ENCODE results near the gene RGL3.
"Not testable (repeated sequence)": the region's sequence is repeated elsewhere in the genome, so short reads cannot be mapped to it uniquely, and the experiment has no call there.

RGL3 gene

DNA sequence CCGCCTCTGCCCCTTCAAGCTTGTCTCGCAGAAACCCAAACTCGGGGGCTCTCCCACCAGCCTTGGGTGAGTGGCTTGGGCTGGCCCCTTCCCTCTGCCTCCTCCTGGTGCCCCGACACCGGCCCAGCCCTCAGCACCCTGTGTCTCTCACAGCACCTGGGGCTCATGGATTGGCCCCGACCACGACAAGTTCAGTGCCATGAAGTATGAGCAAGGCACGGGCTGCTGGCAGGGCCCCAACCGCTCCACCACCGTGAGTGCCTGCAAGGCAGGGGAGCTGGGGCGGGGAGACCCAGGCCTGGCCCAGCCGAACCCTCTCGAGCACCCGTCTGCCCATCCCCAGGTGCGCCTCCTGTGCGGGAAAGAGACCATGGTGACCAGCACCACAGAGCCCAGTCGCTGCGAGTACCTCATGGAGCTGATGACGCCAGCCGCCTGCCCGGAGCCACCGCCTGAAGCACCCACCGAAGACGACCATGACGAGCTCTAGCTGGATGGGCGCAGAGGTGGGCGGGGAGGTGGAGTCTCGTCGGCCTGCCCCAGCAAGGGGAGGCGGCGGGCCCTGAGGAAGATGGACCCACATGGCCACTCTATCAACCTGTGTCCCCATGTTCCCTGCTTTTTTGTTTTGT lies 29.9 kb upstream of the RGL3 start:
- DNase-seq = no peak

DNA sequence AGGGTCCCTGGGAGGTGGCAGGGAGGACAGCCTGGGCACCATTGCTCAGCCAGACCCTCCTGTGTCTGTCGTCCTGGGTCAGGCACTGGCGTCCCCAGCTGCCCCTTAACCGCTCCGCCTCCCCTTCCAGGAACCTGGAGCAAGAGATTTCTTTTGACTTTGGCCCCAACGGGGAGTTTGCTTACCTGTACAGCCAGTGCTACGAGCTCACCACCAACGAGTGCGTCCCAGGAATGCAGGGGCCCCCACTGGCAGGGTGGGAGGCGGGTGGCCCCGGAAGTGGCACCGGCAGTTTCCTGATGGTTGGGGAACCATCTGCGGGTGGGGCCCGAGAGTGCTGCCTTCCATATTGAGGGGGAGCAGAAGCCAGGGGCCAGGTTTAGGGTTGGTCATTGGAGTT lies 29.3 kb upstream of the RGL3 start:
- DNase-seq = no peak

DNA sequence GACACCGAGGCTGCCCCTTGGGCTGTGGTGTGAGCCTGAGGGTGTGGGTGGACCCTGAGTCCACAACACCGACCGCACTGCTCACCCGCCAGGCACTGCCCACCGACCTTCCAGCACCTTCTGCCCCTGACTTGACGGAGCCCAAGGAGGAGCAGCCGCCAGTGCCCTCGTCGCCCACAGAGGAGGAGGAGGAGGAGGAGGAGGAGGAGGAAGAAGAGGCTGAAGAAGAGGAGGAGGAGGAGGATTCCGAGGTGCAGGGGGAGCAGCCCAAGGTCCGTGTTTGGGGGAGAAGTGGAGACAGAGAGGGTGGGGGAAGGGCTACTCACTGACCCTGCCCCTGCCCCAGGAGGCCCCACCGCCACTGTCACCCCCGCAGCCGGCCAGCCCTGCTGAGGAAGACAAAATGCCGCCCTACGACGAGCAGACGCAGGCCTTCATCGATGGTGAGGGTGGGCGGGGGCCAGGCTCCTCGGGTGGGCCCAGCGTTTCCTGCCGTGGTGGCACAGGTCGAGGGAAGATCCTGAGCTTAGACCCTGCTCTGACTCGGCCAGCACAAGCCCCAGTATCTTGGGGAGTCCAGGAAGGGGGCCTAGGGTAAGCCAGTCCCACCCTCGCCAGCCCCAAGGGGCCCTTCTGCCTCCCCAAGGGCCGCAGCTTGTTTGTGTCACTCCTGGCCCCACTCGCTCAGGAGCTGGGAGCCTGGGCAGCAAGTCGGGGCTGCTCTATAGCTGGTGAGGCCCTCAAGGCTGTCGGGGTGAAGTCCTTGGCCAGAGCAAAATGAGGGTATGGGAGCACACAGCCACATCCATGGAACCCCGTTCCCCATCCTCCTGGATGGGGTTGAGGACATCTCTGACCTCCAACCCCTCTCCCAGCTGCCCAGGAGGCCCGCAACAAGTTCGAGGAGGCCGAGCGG lies 28.5 kb upstream of the RGL3 start:
- no peak for DNase-seq

DNA sequence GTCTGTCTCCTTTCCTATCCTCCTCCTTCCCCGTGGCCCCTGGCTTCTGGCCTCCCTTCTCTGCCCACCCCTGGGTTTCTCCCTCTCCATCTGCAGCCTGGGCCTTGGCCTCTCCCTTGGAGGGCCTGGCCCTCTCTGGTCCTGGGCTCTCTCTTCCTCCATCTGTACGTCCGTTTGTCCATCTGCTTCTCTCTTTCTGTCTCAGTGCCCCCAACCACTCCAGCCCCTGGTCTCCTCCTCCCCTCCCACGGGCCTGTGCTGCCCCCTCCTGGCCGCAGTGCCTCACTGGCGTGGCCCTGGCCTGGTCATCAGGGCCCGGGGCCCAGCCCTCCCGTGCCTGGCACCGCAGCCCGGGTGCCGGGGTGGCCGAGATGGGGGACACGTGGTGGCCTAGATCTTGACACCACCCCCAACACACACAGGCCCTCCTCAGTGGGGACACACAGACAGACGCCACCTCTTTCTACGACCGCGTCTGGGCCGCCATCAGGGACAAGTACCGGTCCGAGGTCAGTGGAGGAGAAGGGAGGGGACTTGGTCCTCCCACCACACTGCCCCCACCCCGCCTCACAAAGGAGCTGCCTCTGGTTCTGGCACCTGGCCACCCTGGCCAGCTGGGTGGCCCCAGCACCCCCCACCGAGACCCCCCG lies 27.7 kb upstream of the RGL3 start:
- peak; percentile 24 to 43 for DNase-seq

DNA sequence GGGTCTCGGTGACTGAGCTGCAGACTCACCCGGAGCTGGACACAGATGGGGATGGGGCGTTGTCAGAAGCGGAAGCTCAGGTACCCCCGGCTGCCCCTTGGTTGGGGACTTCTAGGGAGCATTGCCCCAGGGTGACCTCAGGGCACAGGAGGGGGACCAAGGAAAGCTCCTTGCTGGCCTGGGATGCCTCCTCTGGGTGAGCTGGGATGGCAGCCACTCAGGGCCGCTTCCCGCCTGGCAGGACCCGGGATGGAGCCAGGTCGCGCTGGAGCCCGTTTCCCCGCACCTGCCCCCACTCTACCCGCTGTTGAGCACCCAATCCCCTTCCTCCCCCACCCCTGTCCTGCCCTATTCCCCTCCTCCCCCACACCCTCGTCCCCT lies 27.1 kb upstream of the RGL3 start:
- DNase-seq = no peak

DNA sequence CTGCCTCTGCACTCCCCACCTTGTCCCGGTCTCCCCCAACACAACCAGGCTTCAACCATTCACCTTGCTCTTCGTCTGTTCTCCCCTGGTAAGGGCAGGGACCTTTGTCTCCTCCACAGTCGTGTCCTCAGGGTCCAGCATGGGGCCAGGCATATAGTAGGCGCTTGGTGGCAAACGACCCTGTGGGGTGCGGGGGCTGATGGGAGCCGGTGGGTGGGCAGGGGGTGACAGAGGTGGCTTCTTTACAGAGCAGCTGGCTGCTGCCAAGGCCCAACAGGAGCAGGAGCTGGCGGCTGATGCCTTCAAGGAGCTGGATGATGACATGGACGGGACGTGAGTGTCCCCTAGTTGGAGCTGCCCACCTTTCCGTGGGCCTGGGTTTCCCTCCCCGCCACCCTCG lies 26.0 kb upstream of the RGL3 start:
- no peak for DNase-seq

DNA sequence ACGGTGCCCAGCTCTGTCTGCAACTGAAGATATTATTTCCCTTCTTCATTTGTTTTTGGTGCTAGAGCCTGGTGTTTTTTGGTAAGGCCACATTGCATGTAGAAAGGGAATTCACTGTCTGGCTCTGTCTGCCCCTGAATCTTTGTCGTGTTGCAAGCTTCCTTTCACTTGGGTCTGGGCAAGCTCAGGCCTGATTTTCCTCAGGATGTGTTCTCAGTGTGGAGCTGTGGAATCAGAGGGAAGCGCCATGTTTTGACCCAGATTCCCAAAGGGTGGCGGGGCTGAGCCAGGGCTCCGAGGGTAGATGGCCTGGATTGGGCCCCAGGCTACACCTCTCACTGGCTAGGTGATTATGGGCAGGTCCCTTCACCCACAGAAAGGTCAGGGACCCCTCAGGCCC lies 24.9 kb upstream of the RGL3 start:
- no peak for DNase-seq

DNA sequence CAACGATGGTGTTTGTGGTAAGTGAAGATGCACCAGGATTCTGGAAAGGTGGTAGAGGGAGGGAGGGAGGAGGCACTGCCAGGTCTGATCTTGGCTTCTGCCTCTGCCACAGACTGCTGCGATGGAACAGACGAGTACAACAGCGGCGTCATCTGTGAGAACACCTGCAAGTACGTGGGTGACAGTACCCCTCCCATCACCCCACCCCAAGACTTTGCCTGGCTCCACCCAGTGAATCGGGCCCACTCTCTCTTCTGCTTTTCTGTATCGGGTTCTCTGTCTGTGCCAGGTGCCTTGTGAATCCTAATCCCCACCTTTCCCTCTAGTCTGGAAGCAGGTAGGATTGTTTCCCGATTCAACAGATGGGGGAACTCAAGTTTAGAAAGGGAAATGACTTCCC lies 18.8 kb upstream of the RGL3 start:
- no peak for DNase-seq

DNA sequence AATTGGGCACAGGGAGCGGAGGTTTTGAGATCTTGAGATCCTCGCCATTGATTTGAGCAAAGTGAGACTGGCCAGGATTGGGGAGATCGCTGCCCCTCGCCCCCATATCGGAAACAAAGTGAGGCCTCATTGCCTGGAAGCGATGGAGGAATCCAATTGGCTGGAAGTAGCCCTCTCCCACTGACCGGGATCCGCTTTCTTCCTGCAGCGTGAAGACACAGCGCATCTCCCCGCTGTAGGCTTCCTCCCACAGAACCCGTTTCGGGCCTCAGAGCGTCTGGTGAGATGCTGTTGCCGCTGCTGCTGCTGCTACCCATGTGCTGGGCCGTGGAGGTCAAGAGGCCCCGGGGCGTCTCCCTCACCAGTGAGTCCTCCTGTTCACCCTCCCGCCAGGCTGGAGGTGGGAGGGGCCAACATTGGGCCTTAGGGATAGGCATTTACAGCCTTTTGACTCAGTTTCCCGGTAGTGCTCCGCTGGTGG lies 16.8 kb upstream of the RGL3 start:
- DNase-seq = no peak

DNA sequence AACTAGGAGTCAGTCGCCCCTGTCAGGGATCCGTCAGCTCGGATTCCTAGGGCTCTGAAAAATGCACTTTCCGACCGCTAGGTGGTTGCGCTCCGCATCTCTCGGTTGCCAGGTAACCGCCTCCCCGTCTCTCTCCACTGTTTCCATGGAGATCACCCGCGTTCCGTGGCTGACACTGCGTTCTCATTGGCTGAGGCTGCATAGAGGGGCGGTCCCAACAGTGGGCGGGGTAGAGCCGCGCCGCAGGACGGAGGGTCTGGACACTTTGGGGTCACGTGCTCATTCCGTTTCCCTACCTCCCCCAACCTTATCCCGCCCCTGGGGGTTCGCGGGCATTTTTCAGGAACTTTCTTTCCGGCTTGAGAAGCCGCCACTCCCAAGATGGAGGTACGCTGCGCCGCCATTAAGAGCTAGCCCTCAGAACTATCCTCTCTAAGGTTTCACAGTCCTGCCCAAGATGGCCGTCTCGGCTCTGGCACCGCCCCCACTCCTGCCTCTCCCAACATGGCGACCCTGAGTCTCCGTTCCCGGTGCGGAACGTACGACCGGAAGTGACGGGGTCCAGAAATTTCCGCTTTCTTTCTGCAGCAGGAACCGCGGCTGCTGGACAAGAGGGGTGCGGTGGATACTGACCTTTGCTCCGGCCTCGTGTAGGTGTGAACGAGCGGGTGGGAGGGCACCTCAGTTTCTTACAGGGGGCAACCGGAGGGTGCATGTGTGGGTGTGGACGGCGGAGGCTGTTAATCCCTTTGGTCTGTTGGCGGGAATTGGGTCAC lies 16.1 kb upstream of the RGL3 start, which contains the start of the genes ODAD3 and PRKCSH:
TSS of gene ODAD3 (minus strand) at position 65 of the 776 bp plus-strand sequence. CDS start 105 bp downstream, outside the sequence.
TSS of gene PRKCSH (plus strand) at position 579 of the 776 bp plus-strand sequence. CDS start 483 bp downstream, outside the sequence.
- peak; percentile 96 to 98 for DNase-seq

DNA sequence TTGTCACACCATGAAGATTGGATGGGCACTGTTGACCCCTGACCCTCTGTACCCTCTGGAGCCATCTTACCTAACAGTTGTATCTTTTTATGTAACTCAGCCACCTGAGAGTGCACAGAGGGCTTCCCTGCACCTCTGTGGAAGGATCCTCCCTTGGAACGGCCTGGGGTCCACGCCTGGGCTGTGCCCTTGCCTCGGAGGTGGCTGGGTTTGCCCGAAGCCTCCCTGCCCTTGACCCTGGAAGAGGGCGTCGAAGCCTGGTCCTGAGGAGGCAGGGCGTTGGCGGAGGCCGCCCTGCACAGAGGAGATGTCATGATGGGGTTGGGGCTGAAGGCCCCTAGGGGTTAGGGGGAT lies 15.6 kb upstream of the RGL3 start:
- no peak for DNase-seq

DNA sequence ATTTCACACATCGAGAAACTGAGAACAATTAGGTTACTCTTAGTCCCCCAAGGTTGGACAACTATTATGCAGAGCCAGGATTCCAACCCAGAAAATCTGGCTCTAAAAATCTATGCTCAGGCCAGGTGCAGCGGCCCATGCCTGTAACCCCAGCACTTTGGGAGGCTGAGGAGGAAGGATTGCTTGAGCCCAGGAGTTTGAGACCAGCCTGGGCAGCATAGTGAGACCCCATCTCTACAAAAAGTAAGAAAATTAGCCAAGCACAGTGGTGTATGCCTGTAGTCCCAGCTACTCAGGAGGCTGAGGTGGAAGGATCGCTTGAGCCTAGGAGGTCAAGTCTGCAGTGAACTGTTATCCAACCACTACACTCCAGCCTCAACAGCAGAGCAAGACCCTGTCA lies 14.4 kb upstream of the RGL3 start:
- DNase-seq = not testable (repeated sequence)

DNA sequence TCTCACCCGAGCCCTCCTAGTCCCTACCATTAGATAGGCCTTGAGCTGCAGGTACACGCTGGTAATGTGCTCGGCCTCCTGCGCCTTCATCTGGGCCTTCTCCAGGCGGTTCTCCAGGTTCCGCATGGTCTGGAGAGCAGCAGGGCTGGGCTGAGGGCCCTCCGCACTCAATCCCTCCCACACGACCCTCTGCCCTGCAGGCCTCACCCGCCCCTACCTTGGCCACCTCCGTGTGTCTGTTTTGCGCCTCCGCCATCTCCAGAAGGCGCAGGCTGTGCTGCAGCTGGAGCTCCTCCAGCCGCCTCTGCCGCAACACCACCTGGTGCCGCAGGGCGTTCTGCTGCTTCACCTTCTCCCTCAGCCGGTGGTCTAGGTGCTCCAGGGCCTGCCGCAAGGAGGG lies 7.5 kb upstream of the RGL3 start:
- no peak for DNase-seq

DNA sequence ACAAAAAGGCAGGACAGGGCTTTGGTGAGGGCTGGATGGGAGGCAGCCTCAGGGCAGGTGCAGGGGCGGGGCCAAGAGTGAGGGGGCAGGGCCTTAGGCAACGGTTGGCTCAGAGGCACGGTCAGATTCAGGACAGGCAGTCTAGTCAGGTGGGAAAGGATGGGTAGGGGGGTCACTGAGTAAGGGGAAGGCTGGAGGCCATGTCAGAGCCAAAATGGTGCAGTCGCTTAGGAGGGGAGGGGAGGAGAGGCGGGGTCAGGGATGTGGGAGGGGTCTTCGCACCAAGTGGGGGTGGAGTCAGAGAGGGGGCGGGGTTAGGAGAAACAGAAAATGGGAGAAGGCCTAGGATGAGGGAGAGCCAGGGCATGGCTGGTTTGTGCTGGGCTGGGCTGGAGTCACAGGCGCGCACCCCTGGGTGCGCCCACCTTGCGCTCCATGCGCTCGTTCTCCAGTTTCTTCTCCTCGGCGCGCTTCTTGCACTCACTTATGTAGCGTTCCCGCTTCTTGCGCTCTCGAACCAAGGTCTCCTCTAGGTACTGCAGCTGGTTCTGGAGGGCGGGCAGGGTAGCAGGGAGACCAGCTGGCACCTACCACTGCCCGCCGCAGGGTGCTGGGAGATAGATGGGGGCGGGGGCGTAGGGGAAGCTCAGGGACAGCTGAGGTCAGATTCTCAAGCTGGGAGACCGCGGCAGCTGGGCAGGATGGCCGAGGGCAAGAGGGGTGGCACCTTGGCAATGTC lies 6.8 kb upstream of the RGL3 start:
- DNase-seq = no peak

DNA sequence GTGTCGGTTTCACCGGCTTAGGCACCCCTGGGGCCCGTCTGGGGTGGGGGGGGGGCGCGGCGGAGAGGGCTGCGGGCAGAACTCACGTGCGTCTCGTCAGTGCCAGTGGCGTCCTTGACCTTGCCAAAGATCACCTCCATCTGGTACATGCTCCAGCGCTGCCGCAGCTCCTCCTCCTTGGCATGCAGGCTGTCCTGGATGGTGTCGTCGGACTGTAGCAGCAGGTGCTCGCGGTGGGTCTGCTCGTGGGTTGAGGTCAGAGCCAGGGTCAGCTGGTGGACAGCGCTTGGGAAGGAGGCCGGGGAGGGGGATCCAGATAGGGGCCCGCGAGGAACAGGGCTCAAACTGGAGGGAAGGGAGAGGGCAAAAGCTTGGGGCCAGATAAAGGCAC lies 4.7 kb upstream of the RGL3 start:
- no peak for DNase-seq

DNA sequence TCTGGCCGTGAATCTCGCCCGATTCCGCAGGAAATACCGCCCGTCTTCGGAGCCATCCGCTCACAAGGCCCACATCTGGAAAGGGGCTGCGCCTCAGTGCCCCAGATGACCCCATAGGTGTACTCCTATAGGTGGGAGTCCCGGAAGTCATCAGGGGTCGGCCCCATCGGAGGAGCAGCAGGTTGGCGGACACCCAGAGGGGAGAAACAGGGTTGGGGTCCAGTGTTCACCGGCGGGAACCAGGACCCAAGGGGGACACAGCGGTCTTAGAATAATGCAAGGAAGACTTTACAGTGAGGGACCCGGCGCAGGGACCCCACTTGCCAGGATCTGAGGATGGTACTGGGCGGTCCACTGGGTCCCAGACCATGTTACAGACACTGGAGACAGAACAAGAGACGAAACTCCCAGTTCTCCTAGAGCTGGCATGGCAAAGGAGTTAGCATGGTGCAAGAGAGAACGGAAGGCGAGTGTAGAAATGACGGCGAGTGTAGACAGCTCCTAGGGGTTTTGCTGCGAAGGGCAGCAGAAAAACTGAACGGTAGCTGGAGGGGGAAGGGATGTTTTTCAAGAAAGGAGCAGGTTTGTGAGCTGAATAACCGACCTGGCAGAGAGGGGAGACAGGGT lies 4.2 kb upstream of the RGL3 start:
- DNase-seq = no peak

DNA sequence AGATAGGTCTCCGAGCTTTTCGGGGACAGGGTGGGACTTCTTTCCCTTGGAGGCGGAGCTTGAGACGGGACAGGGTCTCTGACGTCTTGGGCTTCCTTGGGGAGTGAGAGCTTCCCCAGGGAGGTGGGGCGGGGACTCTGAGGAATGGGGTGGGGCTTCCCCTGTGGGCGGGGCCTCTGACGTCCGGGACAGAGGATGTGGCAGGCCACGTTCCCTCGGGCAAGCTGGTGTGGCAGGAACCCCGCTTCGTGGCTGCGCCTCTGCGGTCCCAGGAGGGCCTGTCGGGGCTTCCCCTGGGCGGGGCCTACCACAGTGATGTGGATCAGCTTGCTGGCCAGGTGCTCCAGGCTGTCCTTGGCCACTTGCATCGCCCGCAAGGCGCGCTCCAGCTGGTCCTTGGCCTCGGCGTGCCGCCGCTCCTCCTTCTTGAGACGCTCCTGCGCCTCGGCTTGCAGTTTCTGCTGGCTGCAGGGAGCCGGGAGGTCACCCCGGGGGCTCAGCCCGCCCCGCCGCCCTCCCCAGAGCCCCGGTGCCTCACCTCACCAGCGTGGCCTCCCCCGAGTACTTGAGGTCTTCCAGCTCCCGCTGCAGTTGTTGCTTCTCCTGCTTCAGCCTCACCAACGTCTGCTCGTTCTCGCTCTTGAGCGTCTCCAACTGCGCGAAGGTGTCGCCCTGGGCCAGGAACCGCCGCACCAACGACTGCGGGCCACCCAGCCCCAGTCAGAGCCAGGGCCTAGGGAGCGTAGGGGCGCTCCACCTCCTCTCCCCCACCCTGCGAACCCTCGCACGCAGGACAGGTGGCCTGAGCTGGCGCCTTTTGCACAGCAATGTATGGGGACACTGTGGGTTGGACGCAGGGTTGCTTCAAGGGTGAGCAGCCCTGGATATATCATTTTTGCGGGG lies 3.3 kb upstream of the RGL3 start:
- peak; percentile 51 to 55 for DNase-seq

DNA sequence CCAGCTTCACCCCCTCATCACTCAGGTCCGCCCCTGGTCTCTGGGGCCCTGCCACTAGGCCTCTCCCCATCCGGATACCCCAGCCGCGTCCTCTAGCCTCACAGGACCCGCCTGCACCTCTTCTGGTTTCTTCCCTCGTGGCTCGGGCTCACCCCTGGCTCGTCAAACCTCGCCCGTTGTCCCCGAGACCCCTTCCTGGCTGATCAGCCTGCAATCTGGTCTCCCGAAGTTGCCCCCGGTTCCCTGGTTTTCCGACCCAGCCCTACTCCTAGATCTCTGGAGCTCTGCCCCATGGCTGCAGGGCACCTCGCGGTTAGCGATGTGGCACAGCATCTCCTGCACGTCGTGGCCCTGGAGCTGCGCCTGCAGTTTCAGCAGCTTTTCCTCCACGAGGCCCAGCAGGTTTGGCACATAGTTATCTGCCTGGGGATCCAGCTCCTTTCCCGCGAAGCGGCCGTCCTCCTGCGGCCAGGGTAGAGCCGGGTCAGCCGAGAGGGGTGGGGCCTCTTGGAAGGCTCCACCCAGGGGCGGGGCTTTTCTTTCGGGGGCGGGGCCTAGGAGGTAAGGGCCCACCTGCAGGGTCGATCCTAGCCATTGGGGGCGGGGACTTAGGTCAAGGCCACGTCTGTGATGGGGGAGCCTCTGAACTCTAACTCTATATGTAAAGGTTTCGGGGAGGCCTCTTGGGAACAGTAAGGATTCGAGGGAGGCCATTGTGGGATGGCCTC lies 2.4 kb upstream of the RGL3 start:
- DNase-seq = peak; percentile 23 to 34

DNA sequence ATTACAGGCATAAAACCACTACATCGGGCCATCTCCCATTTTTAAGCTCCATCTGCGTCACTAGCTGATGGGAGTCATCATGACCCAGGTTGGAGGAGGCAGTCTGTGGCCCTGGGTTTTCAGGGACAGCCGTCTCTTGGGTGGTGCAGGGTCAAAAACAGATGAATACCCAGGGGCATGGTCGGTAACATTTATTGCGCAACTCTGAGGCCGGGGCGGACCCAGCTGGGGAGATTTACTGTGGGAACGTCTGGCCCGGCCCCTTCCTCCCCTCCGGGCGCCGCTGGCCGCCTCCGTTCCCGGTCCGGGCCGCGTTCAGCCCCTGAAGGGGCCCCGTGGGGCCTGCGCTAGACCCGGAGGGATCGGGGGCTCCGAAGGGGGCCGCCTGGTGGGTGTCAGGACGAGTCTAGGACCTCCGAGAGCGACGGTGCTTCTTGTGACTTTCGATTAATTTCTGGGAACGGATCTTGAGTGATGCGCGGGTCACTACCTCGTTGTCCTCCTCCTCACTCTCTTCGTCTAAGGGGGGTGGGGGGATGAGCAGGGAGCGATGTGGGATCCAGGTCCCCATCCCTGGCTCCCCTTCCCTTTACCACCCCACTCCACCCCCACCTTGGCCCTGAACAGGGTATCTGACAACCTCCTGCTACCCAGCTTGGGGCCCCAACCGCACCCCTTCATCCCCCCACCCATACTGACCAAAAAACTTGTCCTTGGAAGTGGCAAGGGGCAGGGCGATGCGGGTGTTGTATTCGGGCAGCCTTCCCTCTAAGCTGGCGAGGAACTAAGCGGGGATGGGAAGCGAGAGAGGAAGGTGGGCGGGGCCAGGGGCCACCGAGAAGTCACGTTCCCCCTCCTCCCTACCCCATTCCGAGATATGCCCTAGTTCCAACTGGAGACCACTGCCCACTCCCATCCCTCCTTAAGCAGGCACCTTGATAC lies 1.6 kb upstream of the RGL3 start:
- no peak for DNase-seq
